IMR-90 (cell line): Measurements from ENCODE around the gene FOXP1. TPM values are rescaled to one million over a fixed set of nuclear protein-coding genes. Genes with fewer than 3 reads are reported as not detected.

Experiments
- ATAC-seq: fragments of 200-7000 bp; cut with Tn5 transposase; 2 replicates; pipeline ENCODE4 v1.9.1; 2020; ENCODE audit warnings: low read depth, mild to moderate bottlenecking, moderate library complexity
- BruUV-seq: library from RNA; stranded (reverse); fragments of 400-500 nt; replicated peaks from 2 replicates; lab custom pipeline; 2021; lab: Mats Ljungman, UMichigan
- CTCF ChIA-PET: fragments of 300-600 bp; formaldehyde crosslinking; extraction: SDS; loops from one replicate; lab custom pipeline; 2021; ENCODE audit warnings: antibody characterized with exemption; lab: Yijun Ruan, JAX
- POLR2A ChIA-PET: fragments of 300-600 bp; sonication (Branson Sonifier 250); formaldehyde crosslinking; loops from one replicate; lab custom pipeline; 2022; ENCODE audit warnings: antibody characterized with exemption; ENCODE audit not compliant: unreplicated experiment; lab: Charles Lee
- DNase-seq: peaks from one replicate; pipeline ENCODE4 v3.0.0; 2013
- H2AFZ ChIP-seq: replicated peaks from 2 replicates; pipeline ENCODE3; 2013; ENCODE audit warnings: low read length, mild to moderate bottlenecking; ENCODE audit not compliant: poor library complexity
- H2AK5ac ChIP-seq: 2 replicates; pipeline ENCODE4 v1.6.1; 2013; ENCODE audit warnings: low read depth, low read length, inconsistent platforms
- H2AK9ac ChIP-seq: replicated peaks from 2 replicates; pipeline ENCODE3; 2013; ENCODE audit warnings: mild to moderate bottlenecking, low read depth, low read length, moderate library complexity; ENCODE audit not compliant: poor library complexity
- H2BK120ac ChIP-seq: 2 replicates; pipeline ENCODE4 v1.6.1; 2013; ENCODE audit warnings: low read depth, low read length, inconsistent platforms
- H2BK15ac ChIP-seq: 3 replicates; pipeline ENCODE4 v1.6.1; 2013; ENCODE audit warnings: low read depth, low read length, inconsistent platforms
- H2BK20ac ChIP-seq: 2 replicates; pipeline ENCODE4 v1.6.1; 2013; ENCODE audit warnings: low read depth, mild to moderate bottlenecking, inconsistent platforms, low read length, moderate library complexity
- H2BK5ac ChIP-seq: 2 replicates; pipeline ENCODE4 v1.6.1; 2013; ENCODE audit warnings: mild to moderate bottlenecking, low read depth, low read length, inconsistent platforms; ENCODE audit not compliant: poor library complexity, severe bottlenecking
- H3K14ac ChIP-seq: replicated peaks from 2 replicates; pipeline ENCODE4 v1.6.1; 2013; ENCODE audit warnings: low read depth, low read length, inconsistent platforms
- H3K18ac ChIP-seq: 2 replicates; pipeline ENCODE4 v1.6.1; 2013; ENCODE audit warnings: low read depth, low read length, control low read depth
- H3K23ac ChIP-seq: 2 replicates; pipeline ENCODE4 v1.6.1; 2013; ENCODE audit warnings: low read depth, low read length, inconsistent platforms
- H3K27ac ChIP-seq: 2 replicates; pipeline ENCODE4 v1.5.1; 2013; ENCODE audit warnings: mild to moderate bottlenecking, control low read depth, low read length; ENCODE audit not compliant: insufficient read depth
- H3K27me3 ChIP-seq: 2 replicates; pipeline ENCODE4 v1.6.1; 2013; ENCODE audit warnings: low read length; ENCODE audit not compliant: control insufficient read depth, insufficient read depth
- H3K36me3 ChIP-seq: 2 replicates; pipeline ENCODE4 v1.6.1; 2013; ENCODE audit warnings: low read length, mixed read lengths; ENCODE audit not compliant: control insufficient read depth, insufficient read depth
- H3K4ac ChIP-seq: 2 replicates; pipeline ENCODE4 v1.6.1; 2013; ENCODE audit warnings: low read depth, low read length, inconsistent platforms
- H3K4me1 ChIP-seq: 2 replicates; pipeline ENCODE4 v1.6.1; 2013; ENCODE audit warnings: low read length, mixed read lengths; ENCODE audit not compliant: control insufficient read depth, insufficient read depth
- H3K4me2 ChIP-seq: 2 replicates; pipeline ENCODE4 v1.6.1; 2013; ENCODE audit warnings: low read depth, mild to moderate bottlenecking, control low read depth, low read length, moderate library complexity
- H3K4me3 ChIP-seq: 2 replicates; pipeline ENCODE4 v1.5.1; 2013; ENCODE audit warnings: low read depth, mild to moderate bottlenecking, control low read depth, low read length, moderate library complexity; ENCODE audit not compliant: insufficient read depth
- H3K56ac ChIP-seq: 2 replicates; pipeline ENCODE4 v1.6.1; 2013; ENCODE audit warnings: low read length, inconsistent platforms; ENCODE audit not compliant: insufficient read depth; ENCODE audit errors: extremely low read depth
- H3K79me1 ChIP-seq, 2 experiments: 2 replicates each; pipeline ENCODE4 v1.6.1; 2013; ENCODE audit warnings: low read length in 2 of 2, inconsistent platforms in 1 of 2, low read depth in 1 of 2
- H3K9ac ChIP-seq: 2 replicates; pipeline ENCODE4 v1.6.1; 2013; ENCODE audit warnings: low read depth, low read length, control low read depth
- H3K9me1 ChIP-seq: 2 replicates; pipeline ENCODE4 v1.6.1; 2013; ENCODE audit warnings: low read length, inconsistent platforms; ENCODE audit not compliant: insufficient read depth
- H3K9me3 ChIP-seq: 2 replicates; pipeline ENCODE4 v1.6.1; 2013; ENCODE audit warnings: low read length; ENCODE audit not compliant: control insufficient read depth, insufficient read depth
- H4K20me1 ChIP-seq: 2 replicates; pipeline ENCODE4 v1.6.1; 2013; ENCODE audit warnings: low read length, inconsistent platforms; ENCODE audit not compliant: insufficient read depth
- H4K5ac ChIP-seq: 2 replicates; pipeline ENCODE4 v1.6.1; 2013; ENCODE audit warnings: mild to moderate bottlenecking, low read depth, low read length, control low read depth
- H4K8ac ChIP-seq, 2 experiments: 2 replicates each; pipeline ENCODE4 v1.6.1; 2013; ENCODE audit warnings: low read depth in 2 of 2, low read length in 2 of 2, control low read depth in 1 of 2, inconsistent platforms in 1 of 2
- H4K91ac ChIP-seq: 2 replicates; pipeline ENCODE4 v1.6.1; 2013; ENCODE audit warnings: low read depth, low read length, inconsistent platforms; ENCODE audit not compliant: insufficient read depth
- BHLHE40 ChIP-seq: fragments of 150-350 bp; IDR thresholded peaks from 2 replicates; pipeline ENCODE4 v1.6.1; 2016; ENCODE audit warnings: mild to moderate bottlenecking, low read depth, low read length
- CEBPB ChIP-seq: IDR thresholded peaks from 2 replicates; pipeline ENCODE4 v1.6.1; 2012; ENCODE audit warnings: low read depth, low read length, improper control_type of control experiment
- ELK1 ChIP-seq: fragments of 150-350 bp; IDR thresholded peaks from 2 replicates; pipeline ENCODE4 v1.6.1; 2016; ENCODE audit warnings: low read depth, mild to moderate bottlenecking, low read length, moderate library complexity, borderline replicate concordance
- FOS ChIP-seq: fragments of 150-350 bp; IDR thresholded peaks from 2 replicates; pipeline ENCODE4 v1.6.1; 2016; ENCODE audit warnings: low read depth, low read length
- NFE2L2 ChIP-seq: fragments of 150-350 bp; IDR thresholded peaks from 2 replicates; pipeline ENCODE4 v1.6.1; 2016; ENCODE audit warnings: low read depth, mild to moderate bottlenecking, low read length
- RAD21 ChIP-seq: IDR thresholded peaks from 2 replicates; pipeline ENCODE4 v1.6.1; 2012; ENCODE audit warnings: low read length, improper control_type of control experiment
- WGBS, 2 experiments: methylation state at CpG; one replicate each; pipeline versions ENCODE4 v1.1.5 to v1.1.7; 2013; ENCODE audit warnings: missing lambda C conversion rate in 2 of 2; ENCODE audit not compliant: insufficient read length in 1 of 2; ENCODE audit errors: extremely low coverage in 2 of 2; 5-methylcytosine and 5-hydroxymethylcytosine counted together
- dilution Hi-C: fragments of 300-500 bp; cut with HindIII; formaldehyde crosslinking; loops from one replicate; pipeline ENCODE4 v1.14.3; 2018; ENCODE audit warnings: low sequenced_read_pairs; ENCODE audit not compliant: unreplicated experiment
- in situ Hi-C: fragments of 300-500 bp; cut with MboI; formaldehyde crosslinking; loops from 3 replicates; pipeline ENCODE4 v1.14.3; 2019; ENCODE audit warnings: low sequenced_read_pairs, inconsistent platforms, mixed read lengths
- intact Hi-C: fragments of 100-400 bp; cut with micrococcal nuclease; formaldehyde crosslinking; loops from 2 replicates; pipeline ENCODE4 v1.10.0; 2022
- polyA plus RNA-seq, 3 experiments: library from polyadenylated mRNA; depleted of rRNA; stranded (reverse); fragments of >200 nt; gene quantifications; 2 replicates each; pipeline ENCODE4 v1.2.3, GENCODE V29; 2012; ENCODE audit warnings: low replicate concordance in 1 of 3
- total RNA-seq: library from RNA; depleted of rRNA; stranded (reverse); fragments of >200 nt; gene quantifications from 2 replicates; pipeline ENCODE4 v1.2.3, GENCODE V29; 2012
- TF ChIP-seq, protein P1 (sequence below): conservative IDR thresholded peaks from 2 replicates; pipeline ENCODE4 v1.5.1; 2012; ENCODE audit warnings: mild to moderate bottlenecking, low read depth, low read length, improper control_type of control experiment

Gene FOXP1
- total and polyA plus RNA-seq, 2 of the 4 experiments (the other 2 are of a cell fraction) = 37.0 to 132 TPM

DNA sequence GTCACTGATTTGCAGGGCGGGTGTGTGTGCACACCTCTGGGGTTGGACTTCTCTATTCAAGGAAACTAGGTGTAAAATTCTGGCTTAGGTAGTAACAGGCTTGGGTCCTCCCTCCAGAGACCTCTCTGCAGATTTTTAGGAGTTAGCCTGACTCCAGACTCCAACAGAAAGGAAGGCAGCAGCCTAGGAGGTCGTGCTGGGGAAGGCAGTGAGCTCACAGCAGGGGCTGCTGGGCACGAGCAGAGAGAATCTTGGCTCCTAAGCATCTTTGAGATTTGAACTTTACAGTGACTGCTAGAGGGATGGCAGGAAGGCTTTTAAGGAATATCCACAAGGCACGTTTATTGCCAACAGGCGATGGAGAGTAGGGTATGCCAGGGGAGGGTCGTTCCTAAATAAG, 612.6 kb downstream of the FOXP1 start:
- Histone ChIP-seq H2AK9ac (no peak overlapping the region), H4K5ac (no peak overlapping the region), H3K23ac (no peak overlapping the region), H3K79me1 (peaks cover 45 to 59% of the 10 kb centered on the region in 2 experiments), H3K36me3 (peaks cover 50% of the 10 kb centered on the region), H2BK15ac (no peak overlapping the region), H3K9ac (no peak overlapping the region), H3K4me3 (no peak overlapping the region), H4K91ac (no peak overlapping the region), H4K8ac (no peak overlapping the region), H2AK5ac (no peak overlapping the region), H2BK20ac (no peak overlapping the region), H2BK5ac (no peak overlapping the region), H4K20me1 (no peaks in the 10 kb centered on the region), H3K4ac (no peak overlapping the region), H3K18ac (no peak overlapping the region), H2BK120ac (no peak overlapping the region), H3K56ac (no peak overlapping the region), H3K27ac (no peak overlapping the region), H3K27me3 (no peaks in the 10 kb centered on the region), H2AFZ (no peak overlapping the region), H3K14ac (no peak overlapping the region), H3K4me2 (no peak overlapping the region), H3K9me1 (no peaks in the 10 kb centered on the region), H3K9me3 (no peaks in the 10 kb centered on the region), H3K4me1 (0 out of 2 replicates have a peak, but pooled peaks cover 2% of the 10 kb centered on the region)
- CTCF ChIA-PET = no interaction called here
- TF ChIP-seq FOS (no peak), ELK1 (no peak), RAD21 (no peak), BHLHE40 (no peak), CEBPB (no peak), NFE2L2 (no peak)
- TF ChIP-seq, protein P1, sequence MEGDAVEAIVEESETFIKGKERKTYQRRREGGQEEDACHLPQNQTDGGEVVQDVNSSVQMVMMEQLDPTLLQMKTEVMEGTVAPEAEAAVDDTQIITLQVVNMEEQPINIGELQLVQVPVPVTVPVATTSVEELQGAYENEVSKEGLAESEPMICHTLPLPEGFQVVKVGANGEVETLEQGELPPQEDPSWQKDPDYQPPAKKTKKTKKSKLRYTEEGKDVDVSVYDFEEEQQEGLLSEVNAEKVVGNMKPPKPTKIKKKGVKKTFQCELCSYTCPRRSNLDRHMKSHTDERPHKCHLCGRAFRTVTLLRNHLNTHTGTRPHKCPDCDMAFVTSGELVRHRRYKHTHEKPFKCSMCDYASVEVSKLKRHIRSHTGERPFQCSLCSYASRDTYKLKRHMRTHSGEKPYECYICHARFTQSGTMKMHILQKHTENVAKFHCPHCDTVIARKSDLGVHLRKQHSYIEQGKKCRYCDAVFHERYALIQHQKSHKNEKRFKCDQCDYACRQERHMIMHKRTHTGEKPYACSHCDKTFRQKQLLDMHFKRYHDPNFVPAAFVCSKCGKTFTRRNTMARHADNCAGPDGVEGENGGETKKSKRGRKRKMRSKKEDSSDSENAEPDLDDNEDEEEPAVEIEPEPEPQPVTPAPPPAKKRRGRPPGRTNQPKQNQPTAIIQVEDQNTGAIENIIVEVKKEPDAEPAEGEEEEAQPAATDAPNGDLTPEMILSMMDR = no peak
- no peak for ATAC-seq
- no TSS peak for BruUV-seq
- no peak for DNase-seq
- 72% methylated on average over 3 of the region's 6 CpGs; no CpG with 5 or more reads in 1 of the 2 experiments for WGBS, 2 experiments
- intact Hi-C loops = no loop called here
- dilution Hi-C loops = no loop called here
- in situ Hi-C loops = no loop called here
- POLR2A ChIA-PET = no interaction called here
